Retinal pigment epithelial cell (primary cell): ENCODE measurements around the gene ABCA3.
"Not testable (repeated sequence)": the region's sequence is repeated elsewhere in the genome, so short reads cannot be mapped to it uniquely, and the experiment has no call there.

Experiments
- DNase-seq: peaks from one replicate; pipeline ENCODE4 v3.0.0-alpha.2; 2010; ENCODE audit warnings: low read depth
- H3K4me3 ChIP-seq: 2 replicates; pipeline ENCODE4 v1.5.1; 2011; ENCODE audit warnings: mild to moderate bottlenecking, low read length, control low read depth, moderate library complexity
- CTCF ChIP-seq: conservative IDR thresholded peaks from 2 replicates; pipeline ENCODE4 v1.5.1; 2011; ENCODE audit warnings: low read depth, low read length, control low read depth, inconsistent platforms

ABCA3 gene

DNA sequence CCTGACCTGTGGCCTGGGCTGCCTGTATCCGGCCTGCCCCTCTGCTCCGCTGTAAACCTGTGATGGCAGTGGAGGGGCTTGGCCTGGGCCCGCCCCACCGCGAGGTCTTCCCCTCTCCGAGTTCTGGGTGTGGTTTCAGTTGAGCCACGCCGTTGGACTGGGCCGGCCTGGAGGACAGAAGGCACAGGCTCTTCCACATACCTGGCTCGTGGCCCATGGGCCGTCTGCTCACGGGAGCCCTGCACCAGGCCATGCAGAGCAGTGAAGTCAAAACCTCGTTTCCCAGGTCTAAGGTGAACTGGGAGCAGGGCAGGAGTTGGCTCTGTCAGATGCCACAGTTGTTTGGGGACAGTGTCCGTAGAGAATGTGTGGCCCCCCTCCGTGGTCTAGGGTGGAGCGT lies 67.0 kb downstream of the ABCA3 start:
- no peak overlapping the region for H3K4me3 ChIP-seq
- no peak for DNase-seq
- no peak for TF ChIP-seq CTCF

GRCh38 chr16:2271848-2272461 lies 68.6 kb downstream of the ABCA3 start:
- DNase-seq = no peak
- no peak for TF ChIP-seq CTCF

DNA sequence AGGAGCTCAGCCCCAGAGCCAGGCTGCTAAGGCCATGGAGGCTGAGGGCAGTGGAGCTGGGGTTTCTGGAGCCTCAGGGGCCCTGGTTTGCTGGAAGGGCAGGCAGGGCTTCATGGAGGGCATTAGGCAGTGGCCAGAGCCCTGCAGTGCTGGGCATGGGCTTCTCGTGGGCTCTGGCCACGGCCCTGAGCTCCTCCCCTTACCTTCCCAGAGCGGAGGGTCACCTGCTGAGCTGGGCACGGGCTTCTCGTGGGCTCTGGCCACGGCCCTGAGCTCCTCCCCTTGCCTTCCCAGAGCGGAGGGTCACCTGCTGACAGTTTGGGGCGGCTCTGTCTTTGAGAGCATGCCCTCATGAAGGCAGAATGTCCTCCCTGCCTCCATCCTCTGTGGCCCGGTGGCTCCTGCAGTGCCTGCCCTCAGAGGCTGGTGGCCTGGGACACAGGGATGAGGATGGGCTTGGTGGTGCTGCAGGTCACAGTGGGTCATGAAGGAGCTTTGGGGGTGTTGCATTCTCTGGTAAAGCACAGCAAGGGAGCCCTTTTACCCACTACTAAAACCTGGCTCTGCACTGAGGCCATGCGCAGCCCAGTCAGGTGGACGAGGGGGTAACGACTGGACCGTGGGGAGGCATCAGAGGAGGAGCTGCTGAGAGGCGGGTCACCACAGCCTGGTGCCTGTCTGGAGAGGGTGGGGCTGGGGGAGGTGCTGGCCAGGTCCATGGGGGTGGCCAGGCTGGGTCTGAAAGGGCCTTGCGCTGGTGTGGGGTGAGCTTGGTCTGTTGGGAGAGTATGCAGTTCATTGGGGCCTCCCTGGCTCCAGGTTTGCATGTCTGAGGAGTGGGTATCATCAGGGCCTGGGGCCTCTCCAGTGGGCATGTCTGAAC lies 69.7 kb downstream of the ABCA3 start:
- H3K4me3 ChIP-seq = no peak overlapping the region
- no peak for TF ChIP-seq CTCF
- no peak for DNase-seq

More at GRCh38 chr16:2271848-2272461, 68.6 kb downstream of the ABCA3 start:
- no peak overlapping the region for H3K4me3 ChIP-seq

DNA sequence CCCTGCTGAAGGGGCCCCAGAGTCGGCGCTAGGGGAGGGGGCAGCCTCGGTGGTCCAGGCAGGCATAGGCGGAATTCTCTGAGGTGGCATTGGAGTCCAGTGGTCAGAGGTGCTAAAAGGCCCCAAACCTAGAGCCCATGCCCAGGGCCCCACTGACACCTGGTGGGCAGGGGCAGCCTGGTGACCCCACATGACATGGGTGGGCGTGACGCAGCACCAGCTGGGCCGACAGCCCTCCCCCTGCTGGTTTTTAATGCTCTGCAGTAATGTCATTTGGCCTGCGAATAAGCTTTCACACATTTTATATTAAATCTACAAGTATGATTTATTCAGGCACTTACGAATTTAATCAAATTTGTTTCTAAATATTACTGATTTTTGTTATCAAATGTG lies 70.5 kb downstream of the ABCA3 start:
- no peak overlapping the region for H3K4me3 ChIP-seq
- no peak for TF ChIP-seq CTCF
- no peak for DNase-seq

DNA sequence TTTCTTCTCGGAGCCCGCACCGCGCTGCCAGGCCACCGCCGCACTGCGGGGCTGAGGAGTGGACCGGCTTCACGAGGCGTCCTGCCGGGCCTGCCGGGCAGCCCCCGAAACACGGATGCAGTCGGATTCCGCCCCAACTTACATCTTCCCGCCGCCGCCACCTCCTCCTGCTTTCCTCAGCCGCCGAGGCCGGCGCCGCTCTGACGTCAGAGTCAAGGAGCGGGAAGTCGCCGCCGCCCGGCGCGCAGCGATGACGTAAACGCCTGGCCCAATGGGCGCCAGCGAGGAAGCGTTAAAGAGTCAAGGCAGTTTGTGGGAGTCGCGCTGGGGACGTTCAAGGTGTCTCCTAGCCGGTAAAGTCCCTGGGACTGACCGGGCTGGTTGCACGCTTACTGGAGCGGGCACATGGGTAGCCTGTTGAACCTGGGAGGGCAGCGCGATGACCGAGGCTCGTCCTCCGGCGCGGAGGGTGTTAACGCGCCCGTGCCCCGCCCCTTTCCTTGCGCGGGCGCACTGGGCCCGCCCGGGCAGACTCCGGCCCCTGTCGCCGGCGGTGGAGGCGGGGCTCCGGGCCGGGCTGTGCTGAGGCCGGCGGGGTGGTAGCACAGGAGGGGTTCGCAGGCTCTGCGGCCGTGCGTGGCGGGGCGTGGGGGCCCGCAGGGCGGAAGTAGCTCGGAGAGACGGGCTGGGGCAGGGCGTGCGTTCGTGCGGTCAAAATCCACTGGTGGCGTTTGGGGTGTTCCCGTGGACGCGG lies 72.4 kb downstream of the ABCA3 start, which contains the start of gene RNPS1:
RNPS1 (minus strand) TSS at position 214 of the 754 bp plus-strand sequence. CDS start 3,483 bp downstream, outside the sequence.
- peak within 1 kb of the TSS; percentile 85 for H3K4me3 ChIP-seq
- DNase-seq = peak; percentile 71
- no peak for TF ChIP-seq CTCF

GRCh38 chr16:2267505-2267912 lies 73.0 kb downstream of the ABCA3 start:
- not testable (repeated sequence) for DNase-seq
- H3K4me3 ChIP-seq = peak overlapping the region; percentile 85

DNA sequence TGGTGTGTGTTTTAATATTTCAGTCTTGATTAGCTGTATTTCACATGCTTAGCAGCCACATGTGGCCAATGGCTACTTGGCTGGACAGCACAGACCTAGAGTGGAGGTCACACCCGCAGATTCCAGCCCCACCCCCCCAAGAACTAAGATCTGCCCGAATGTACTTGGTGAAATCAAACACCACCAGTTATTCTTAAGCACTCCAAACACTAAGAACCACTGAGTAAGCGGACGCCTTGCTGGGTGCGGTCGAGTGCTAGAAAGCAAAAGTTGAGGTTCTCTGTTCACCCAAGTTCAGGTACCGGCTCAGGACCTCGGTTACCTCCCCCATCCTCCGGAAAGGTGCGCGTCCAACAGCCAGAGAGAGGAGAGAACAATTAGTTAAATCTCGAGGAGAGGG lies 73.6 kb downstream of the ABCA3 start:
- H3K4me3 ChIP-seq = peak overlapping the region; percentile 85
- DNase-seq = not testable (repeated sequence)

DNA sequence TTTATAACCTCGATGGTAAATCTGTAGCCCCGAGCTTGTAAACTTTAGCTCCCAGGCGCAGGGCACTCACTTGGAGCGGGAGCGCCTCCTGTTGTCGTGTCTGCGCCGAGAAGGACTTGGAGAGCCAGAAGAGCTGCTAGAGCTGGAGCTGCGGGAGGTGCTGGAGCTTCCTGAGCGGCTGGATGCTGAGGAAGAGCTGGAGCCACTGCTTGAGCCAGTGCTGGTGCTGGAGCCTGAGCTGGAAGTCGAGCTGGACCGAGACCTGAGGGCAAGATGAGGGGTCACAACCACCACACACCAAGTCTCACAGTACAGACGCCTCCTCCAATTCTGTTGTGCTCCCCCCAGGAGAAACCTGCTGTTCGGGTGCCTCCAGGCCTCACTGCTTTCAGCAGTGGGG lies 77.5 kb downstream of the ABCA3 start:
- not testable (repeated sequence) for DNase-seq

More for the DNA sequence above, 77.5 kb downstream of the ABCA3 start:
- not testable (repeated sequence) for H3K4me3 ChIP-seq
